LHCN-M2 (cell line): ENCODE results near the gene LYPD3. TPM values are rescaled to one million over a fixed set of nuclear protein-coding genes. Genes with fewer than 3 reads are reported as not detected.

Source experiments
- DNase-seq: peaks from one replicate; pipeline ENCODE4 v3.0.0-alpha.2; 2012; ENCODE audit warnings: low read depth
- total RNA-seq: library from RNA; depleted of rRNA; stranded (reverse); fragments of >200 nt; gene quantifications from 2 replicates; pipeline ENCODE4 v1.2.3, GENCODE V29; 2014; rRNA removed

LYPD3 gene
- total RNA-seq, 1 experiment from 2014 or later = 0.17 TPM

- DNase-seq = no peak
Measured at GRCh38 chr19:43435775-43436174, 29.6 kb downstream of the LYPD3 start.

GRCh38 chr19:43433689-43434088 is 31.7 kb downstream of the LYPD3 start:
- DNase-seq = no peak

- DNase-seq = no peak
Measured at GRCh38 chr19:43433358-43433673, 32.1 kb downstream of the LYPD3 start.

GRCh38 chr19:43430976-43431375 is 34.4 kb downstream of the LYPD3 start:
- no peak for DNase-seq

- DNase-seq = no peak
Measured at GRCh38 chr19:43430142-43430710, 35.2 kb downstream of the LYPD3 start.

GRCh38 chr19:43429395-43429794 is 36.0 kb downstream of the LYPD3 start:
- DNase-seq = no peak

- DNase-seq = peak; percentile 20
Measured at GRCh38 chr19:43425567-43426392, 39.6 kb downstream of the LYPD3 start.

GRCh38 chr19:43423779-43424178 is 41.6 kb downstream of the LYPD3 start:
- DNase-seq = no peak

- DNase-seq = no peak
Measured at GRCh38 chr19:43422689-43423066, 42.7 kb downstream of the LYPD3 start.

- no peak for DNase-seq
Measured at GRCh38 chr19:43422000-43422688, 43.3 kb downstream of the LYPD3 start.

- DNase-seq = no peak
Measured at GRCh38 chr19:43420954-43421353, 44.5 kb downstream of the LYPD3 start.

GRCh38 chr19:43416951-43417623 is 48.3 kb downstream of the LYPD3 start:
- peak; percentile 8 for DNase-seq

GRCh38 chr19:43414554-43414953 is 50.9 kb downstream of the LYPD3 start, which contains the start of gene TEX101:
Gene TEX101 (plus strand): TSS chr19:43414890. CDS start chr19:43415920, 1,030 bp downstream.
- no peak for DNase-seq

GRCh38 chr19:43412441-43412840 is 53.0 kb downstream of the LYPD3 start:
- DNase-seq = no peak

Other genes starting within 250 kb of the LYPD3 start
- not detected in 2 replicates for gene PSG9, start 196.1 kb downstream of the LYPD3 start, total RNA-seq
- gene CD177, start 111.9 kb downstream of the LYPD3 start, total RNA-seq = not detected in 2 replicates
- gene TEX101, start 50.7 kb downstream of the LYPD3 start, total RNA-seq = not detected in 2 replicates
- 7.9 and 10.0 TPM in 2 replicates for gene PHLDB3, start 39.1 kb upstream of the LYPD3 start, total RNA-seq
- 40.0 and 40.8 TPM in 2 replicates for gene ETHE1, start 61.6 kb upstream of the LYPD3 start, total RNA-seq
- 1.5 TPM in 1 of 2 replicates, not detected in the other for gene ZNF575, start 67.6 kb upstream of the LYPD3 start, total RNA-seq
- 46.6 and 46.8 TPM in 2 replicates for gene XRCC1, start 109.9 kb upstream of the LYPD3 start, total RNA-seq
- gene PINLYP, start 110.2 kb upstream of the LYPD3 start, total RNA-seq = 0.29 TPM in 1 of 2 replicates, not detected in the other
- 20.1 and 23.2 TPM in 2 replicates for gene IRGQ, start 130.5 kb upstream of the LYPD3 start, total RNA-seq
- 18.3 and 20.3 TPM in 2 replicates for gene ZNF576, start 131.0 kb upstream of the LYPD3 start, total RNA-seq
- 0.11 TPM in 1 of 2 replicates, not detected in the other for gene SRRM5, start 146.5 kb upstream of the LYPD3 start, total RNA-seq
- gene ZNF428, start 154.0 kb upstream of the LYPD3 start, total RNA-seq = 56.8 and 58.4 TPM in 2 replicates
- 0.69 TPM in 1 of 2 replicates, not detected in the other for gene CADM4, start 174.2 kb upstream of the LYPD3 start, total RNA-seq
- gene PLAUR, start 204.6 kb upstream of the LYPD3 start, total RNA-seq = 128 and 170 TPM in 2 replicates